Psoas muscle (tissue), 8 donors: ENCODE results near the gene CDCA5. TPM values are rescaled to one million over a fixed set of nuclear protein-coding genes. Genes with fewer than 3 reads are reported as not detected.
A peak's percentile ranks its signal among the peaks of the same experiment; 100 is the strongest.
"Not testable (repeated sequence)": the region's sequence is repeated elsewhere in the genome, so short reads cannot be mapped to it uniquely, and the experiment has no call there.

Experiments used
- ATAC-seq, 4 donors: fragments of 200-7000 bp; cut with Tn5 transposase; one replicate each; pipeline ENCODE4 v1.9.1; 2020; ENCODE audit warnings: moderate library complexity in 3 of 4, mild to moderate bottlenecking in 2 of 4
- DNase-seq, 2 donors: peaks; one replicate each; pipeline ENCODE4 v3.0.0-alpha.2; 2020
- H3K27ac ChIP-seq: fragments of 200-600 bp; one replicate; pipeline ENCODE4 v1.8.0; 2022
- H3K27me3 ChIP-seq, 3 donors: fragments of 200-600 bp in 1 of 3; one replicate each; pipeline versions ENCODE4 v1.6.1 to v1.8.0; 2013 to 2022; ENCODE audit warnings: low read length in 2 of 3, mild to moderate bottlenecking in 2 of 3, moderate library complexity in 1 of 3; ENCODE audit not compliant: insufficient read depth in 3 of 3
- H3K36me3 ChIP-seq, 2 donors: fragments of 200-600 bp in 1 of 2; one replicate each; pipeline versions ENCODE4 v1.6.1 to v1.8.0; 2013 to 2022; ENCODE audit warnings: low read depth in 1 of 2, mild to moderate bottlenecking in 1 of 2, moderate library complexity in 1 of 2; ENCODE audit not compliant: insufficient read depth in 1 of 2
- H3K4me1 ChIP-seq: fragments of 200-600 bp; one replicate; pipeline ENCODE4 v1.8.0; 2022
- H3K4me3 ChIP-seq: fragments of 200-600 bp; one replicate; pipeline ENCODE4 v1.8.0; 2022; ENCODE audit warnings: mild to moderate bottlenecking
- H3K9me3 ChIP-seq: fragments of 200-600 bp; one replicate; pipeline ENCODE4 v1.8.0; 2022
- WGBS, 3 donors: extraction: QIAGEN DNeasy Blood & Tissue Kit; methylation state at CpG; one replicate each; pipeline versions ENCODE4 v1.1.6 to v1.1.7; 2013; 5-methylcytosine and 5-hydroxymethylcytosine counted together
- intact Hi-C, 2 donors: fragments of 100-400 bp; cut with DNase I; formaldehyde crosslinking; loops; one replicate each; pipeline versions ENCODE4 v1.11.0 to v1.14.2; 2022
- polyA plus RNA-seq, 3 donors: library from polyadenylated mRNA; stranded (reverse); fragments of 200-250 nt; gene quantifications; one replicate each; pipeline ENCODE4 v1.2.3, GENCODE V29; 2013
- total RNA-seq, 4 donors: library from RNA; stranded (reverse); fragmentation: NEBNext Ultra II Directional in 2 of 4; extraction: Animal tissue kit (Norgen Biotek cat#: 25700) in 2 of 4; gene quantifications; one replicate each; pipeline versions ENCODE4 v1.2.1 to v1.2.4, GENCODE V29; 2021 to 2023
- TF ChIP-seq, protein P1 (sequence below): fragments of 200-600 bp; IDR thresholded peaks from one replicate; pipeline ENCODE4 v1.8.0; 2022; ENCODE audit warnings: antibody characterized with exemption
- donor health status: healthy with polysubstance abuse.
- donor health status: DM: no; HTN: no; CAD: no; lungs with moderate emphysema.
- donor health status: Bipolar disorder and iron deficiency.
- donor health status: healthy.
- donor health status: DM: yes; HTN: yes; CAD: no.
- donor health status: DM: no; HTN: no; CAD: no.
- donor health status: DM: no; HTN: no; CAD: no.
- donor health status: DM: yes; HTN: yes; CAD: no.

The CDCA5 gene
- total and polyA plus RNA-seq, 7 donors = 0.28 to 1.6 (median 0.92) TPM

DNA sequence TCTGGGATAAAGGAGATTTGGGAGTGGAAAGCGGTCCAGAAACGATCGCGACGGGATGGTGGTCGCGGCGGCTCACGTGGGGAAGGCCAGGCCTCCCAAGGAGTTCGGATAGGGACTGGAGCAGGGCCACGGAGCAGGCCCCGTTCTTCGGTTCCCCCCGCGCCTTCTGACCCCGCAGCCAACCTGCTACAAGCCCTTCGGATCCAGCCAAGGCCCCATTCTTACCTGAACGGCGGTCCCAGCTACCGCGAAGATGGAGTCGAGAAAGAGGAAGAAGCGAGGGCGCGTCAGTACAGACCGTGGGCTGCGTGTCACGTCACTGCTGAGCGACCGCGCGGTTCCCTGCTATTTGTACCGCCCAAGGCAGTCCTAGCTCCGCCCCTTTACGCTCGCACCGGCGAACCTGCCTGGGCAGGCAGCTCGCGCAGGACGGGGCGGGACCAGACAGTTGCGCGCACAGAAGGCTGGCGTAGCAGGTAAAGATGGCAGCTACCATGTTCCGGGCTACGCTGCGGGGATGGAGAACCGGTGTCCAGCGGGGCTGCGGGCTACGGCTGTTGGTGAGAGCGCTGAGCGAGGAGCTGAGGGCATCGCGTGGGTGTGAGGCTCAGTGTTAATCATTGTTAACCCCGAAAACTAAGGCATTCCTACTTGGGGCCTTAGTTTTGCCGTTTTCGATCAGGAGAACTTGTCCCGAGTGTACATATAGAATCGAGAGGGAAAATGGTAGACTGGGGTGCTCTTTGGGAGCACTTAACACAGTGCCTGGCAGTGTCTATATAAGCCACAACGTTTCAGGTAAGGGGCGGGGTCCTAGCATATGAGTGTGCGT is 38.2 kb upstream of the CDCA5 start, which contains the start of the genes FAU and MRPL49:
Gene FAU (minus strand): TSS at position 270 of the 832 bp plus-strand sequence. CDS start 321 bp downstream, outside the sequence.
Gene MRPL49 (plus strand): TSS at position 457 of the 832 bp plus-strand sequence. CDS start 26 bp downstream, at position 483.
- WGBS, 3 donors = 0% methylated on average over 64 of the region's 64 CpGs
- H3K4me3 ChIP-seq = peak within 1 kb of the TSS; percentile 79
- ATAC-seq (peak; percentile 87 to 88 (median 87)), DNase-seq (peak; percentile 98 to 99)
- H3K36me3 ChIP-seq = peaks cover 10 to 70% of the 10 kb centered on the region in 2 donors
- TF ChIP-seq, protein P1, sequence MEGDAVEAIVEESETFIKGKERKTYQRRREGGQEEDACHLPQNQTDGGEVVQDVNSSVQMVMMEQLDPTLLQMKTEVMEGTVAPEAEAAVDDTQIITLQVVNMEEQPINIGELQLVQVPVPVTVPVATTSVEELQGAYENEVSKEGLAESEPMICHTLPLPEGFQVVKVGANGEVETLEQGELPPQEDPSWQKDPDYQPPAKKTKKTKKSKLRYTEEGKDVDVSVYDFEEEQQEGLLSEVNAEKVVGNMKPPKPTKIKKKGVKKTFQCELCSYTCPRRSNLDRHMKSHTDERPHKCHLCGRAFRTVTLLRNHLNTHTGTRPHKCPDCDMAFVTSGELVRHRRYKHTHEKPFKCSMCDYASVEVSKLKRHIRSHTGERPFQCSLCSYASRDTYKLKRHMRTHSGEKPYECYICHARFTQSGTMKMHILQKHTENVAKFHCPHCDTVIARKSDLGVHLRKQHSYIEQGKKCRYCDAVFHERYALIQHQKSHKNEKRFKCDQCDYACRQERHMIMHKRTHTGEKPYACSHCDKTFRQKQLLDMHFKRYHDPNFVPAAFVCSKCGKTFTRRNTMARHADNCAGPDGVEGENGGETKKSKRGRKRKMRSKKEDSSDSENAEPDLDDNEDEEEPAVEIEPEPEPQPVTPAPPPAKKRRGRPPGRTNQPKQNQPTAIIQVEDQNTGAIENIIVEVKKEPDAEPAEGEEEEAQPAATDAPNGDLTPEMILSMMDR = no peak
- H3K4me1 ChIP-seq = peaks cover 16% of the 10 kb centered on the region
- H3K9me3 ChIP-seq = no peaks in the 10 kb centered on the region
- intact Hi-C loops = loop anchor here (2.0 to 5.0 kb wide), 2 partner anchors 37 to 60 kb away; partner anchors contain the start of genes CAPN1 (in 1 of the 2), CDCA5 (in 1 of the 2) and ZFPL1 (in 1 of the 2)
- H3K27me3 ChIP-seq = no peaks in the 10 kb centered on the region
- H3K27ac ChIP-seq = peak within 1 kb of the TSS; percentile 90

DNA sequence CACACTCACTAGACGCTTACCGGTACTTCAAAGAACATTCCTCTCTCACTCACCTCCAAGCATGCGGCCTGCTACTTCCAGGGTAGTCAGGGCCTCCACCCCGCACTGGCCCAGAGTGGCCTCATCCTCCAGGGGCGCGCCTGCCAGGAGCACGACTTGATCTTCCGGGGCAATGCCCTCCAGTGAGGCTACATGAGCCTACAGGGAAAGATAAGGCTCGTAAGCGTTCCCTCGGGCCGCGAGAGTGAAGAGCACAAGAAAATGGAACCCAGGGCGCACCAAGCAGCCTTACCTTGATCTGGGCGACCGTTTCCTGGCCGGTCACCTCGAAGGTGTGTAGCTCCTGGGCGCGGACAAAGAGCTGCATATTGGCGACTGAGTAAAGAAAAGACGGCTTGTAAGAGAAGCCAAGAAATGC is 37.6 kb upstream of the CDCA5 start:
- ATAC-seq (no peak), DNase-seq (no peak)
- Histone ChIP-seq H3K36me3 (peaks cover 10 to 64% of the 10 kb centered on the region in 2 donors), H3K27ac (peak overlapping the region; percentile 90), H3K27me3 (no peaks in the 10 kb centered on the region), H3K4me3 (peak overlapping the region; percentile 79), H3K4me1 (peaks cover 19% of the 10 kb centered on the region), H3K9me3 (no peaks in the 10 kb centered on the region)
- WGBS, 3 donors = 1 to 2% (median 2%) methylated on average over 22 of the region's 22 CpGs
- TF ChIP-seq, protein P1 = no peak
- intact Hi-C loops = loop anchor here (2.0 to 5.0 kb wide), 2 partner anchors 37 to 61 kb away; partner anchors contain the start of genes CAPN1 (in 1 of the 2), CDCA5 (in 1 of the 2) and ZFPL1 (in 1 of the 2)

DNA sequence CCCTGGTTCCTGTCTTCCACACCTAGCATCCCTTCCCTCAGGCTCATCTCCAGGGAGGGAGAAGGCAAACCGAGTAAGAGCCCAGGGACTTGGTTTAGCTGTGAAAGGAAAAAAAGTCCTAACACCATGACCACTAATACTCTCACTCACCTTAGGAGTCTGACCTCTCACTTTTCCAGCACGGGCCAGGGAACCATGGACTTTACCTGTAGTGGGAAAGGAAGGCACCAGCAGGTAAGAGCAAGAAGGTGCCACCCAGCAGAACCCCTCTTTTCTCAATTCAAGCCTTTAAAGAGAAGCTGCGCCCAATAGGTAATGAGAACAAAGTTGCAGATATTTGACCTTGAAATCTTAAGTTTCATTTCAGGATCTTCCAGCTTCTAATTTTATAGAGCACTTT is 37.0 kb upstream of the CDCA5 start:
- peaks cover 10 to 64% of the 10 kb centered on the region in 2 donors for H3K36me3 ChIP-seq
- ATAC-seq = no peak
- intact Hi-C loops = loop anchor here (2.0 to 5.0 kb wide), 2 partner anchors 36 to 61 kb away; partner anchors contain the start of genes CAPN1 (in 1 of the 2), CDCA5 (in 1 of the 2) and ZFPL1 (in 1 of the 2)
- H3K4me3 ChIP-seq = peak overlapping the region; percentile 79
- TF ChIP-seq, protein P1 = no peak
- WGBS, 3 donors = 79 to 94% (median 82%) methylated on average over 3 of the region's 3 CpGs
- peaks cover 25% of the 10 kb centered on the region for H3K4me1 ChIP-seq
- no peak for DNase-seq
- H3K9me3 ChIP-seq = no peaks in the 10 kb centered on the region
- H3K27ac ChIP-seq = peak overlapping the region; percentile 90
- no peaks in the 10 kb centered on the region for H3K27me3 ChIP-seq

DNA sequence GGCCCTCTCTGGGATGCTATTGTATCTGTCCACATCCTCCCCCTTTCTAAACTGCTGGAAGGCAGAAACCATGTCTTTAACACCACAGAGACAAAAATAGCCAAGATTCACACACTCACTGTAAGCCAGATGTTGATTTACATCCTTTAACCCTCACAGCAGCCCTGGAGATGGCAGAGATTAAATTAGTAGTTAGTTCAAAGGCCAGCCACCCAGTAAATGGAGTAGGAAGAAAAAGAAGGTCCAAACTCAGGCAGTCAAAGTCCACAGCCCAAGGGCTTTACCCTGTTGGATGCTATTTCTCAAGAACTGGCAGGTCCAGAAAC is 35.8 kb upstream of the CDCA5 start:
- no peaks in the 10 kb centered on the region for H3K9me3 ChIP-seq
- H3K4me3 ChIP-seq = no peak overlapping the region
- H3K4me1 ChIP-seq = peaks cover 30% of the 10 kb centered on the region
- TF ChIP-seq, protein P1 = no peak
- intact Hi-C loops = loop anchor here in 1 of 2 donors (10.0 kb wide), 1 partner anchor 275 kb away; the partner anchor contains the start of gene CDC42BPG
- DNase-seq = no peak
- peaks cover 10 to 57% of the 10 kb centered on the region in 2 donors for H3K36me3 ChIP-seq
- no peaks in the 10 kb centered on the region for H3K27me3 ChIP-seq
- H3K27ac ChIP-seq = no peak overlapping the region
- no peak for ATAC-seq

DNA sequence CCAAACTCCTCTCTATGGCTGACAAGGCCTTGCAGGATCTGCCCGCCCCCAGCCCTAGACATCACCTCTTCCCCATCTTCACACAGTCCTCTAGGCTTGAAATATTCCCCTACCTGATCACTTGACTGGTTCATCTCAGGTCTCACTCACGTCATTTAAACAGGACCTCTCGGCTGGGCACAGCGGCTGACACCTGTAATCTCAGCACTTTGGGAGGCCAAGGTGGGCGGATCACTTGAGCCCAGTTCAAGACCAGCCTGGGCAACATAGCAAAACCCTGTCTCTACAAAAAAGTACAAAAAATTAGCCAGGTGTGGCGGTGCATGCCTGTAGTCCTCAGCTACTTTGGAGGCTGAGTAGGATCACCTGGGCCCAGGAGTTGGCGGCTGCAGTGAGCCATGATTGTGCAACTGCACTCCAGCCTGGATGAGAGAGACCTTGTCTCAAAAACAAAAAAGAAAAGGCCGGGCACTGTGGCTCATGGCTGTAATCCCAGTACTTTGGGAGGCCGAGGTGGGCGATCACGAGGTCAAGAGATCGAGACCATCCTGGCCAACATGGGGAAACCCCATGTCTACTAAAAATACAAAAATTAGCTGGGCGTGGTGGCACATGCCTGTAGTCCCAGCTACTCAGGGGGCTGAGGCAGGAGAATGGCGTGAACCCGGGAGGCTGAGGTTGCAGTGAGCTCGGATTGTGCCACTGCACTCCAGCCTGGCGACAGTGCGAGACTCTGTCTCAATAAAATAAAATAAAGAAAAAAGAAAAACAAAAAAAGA is 35.2 kb upstream of the CDCA5 start:
- not testable (repeated sequence) for H3K9me3 ChIP-seq, H3K27ac ChIP-seq, H3K4me3 ChIP-seq, H3K27me3 ChIP-seq, DNase-seq, ATAC-seq
- intact Hi-C loops = loop anchor here in 1 of 2 donors (1.0 to 10.0 kb wide), 2 partner anchors 106 to 274 kb away; partner anchors contain the start of gene CDC42BPG
- Histone ChIP-seq H3K36me3 (peaks cover 10 to 51% of the 10 kb centered on the region in 2 donors), H3K4me1 (peaks cover 30% of the 10 kb centered on the region)
- 85 to 91% (median 87%) methylated on average over 18 of the region's 18 CpGs for WGBS, 3 donors
